Adrenal gland (tissue), 12 donors: ENCODE measurements around the gene TSSK3. TPM values are rescaled to one million over a fixed set of nuclear protein-coding genes. Genes with fewer than 3 reads are reported as not detected.

Source experiments
- DNase-seq, 7 donors: peaks; one replicate each; pipeline ENCODE4 v3.0.0-alpha.2; 2019 to 2020
- H3K27ac ChIP-seq, 5 donors: fragments of 200-600 bp; sonication (generic) in 4 of 5; 1 replicate in 3 of 5; 2 replicates in 2 of 5; pipeline versions ENCODE4 v1.5.1 to v1.8.0; 2016 to 2020; ENCODE audit warnings: mild to moderate bottlenecking in 1 of 5
- H3K27me3 ChIP-seq: fragments of 200-600 bp; 2 replicates; pipeline ENCODE4 v1.8.0; 2021
- H3K36me3 ChIP-seq, 2 donors: fragments of 200-600 bp; replicated peaks in 1 of 2; 1 replicate in 1 of 2; 2 replicates in 1 of 2; pipeline versions ENCODE4 v1.5.1 to v1.8.0; 2018 to 2022
- H3K4me1 ChIP-seq, 2 donors: fragments of 200-600 bp; replicated peaks in 1 of 2; 1 replicate in 1 of 2; 2 replicates in 1 of 2; pipeline versions ENCODE4 v1.5.1 to v1.8.0; 2018 to 2021
- H3K4me3 ChIP-seq, 4 donors: fragments of 200-600 bp; sonication (generic) in 3 of 4; one replicate each; pipeline ENCODE4 v1.5.1; 2016 to 2018
- H3K9me3 ChIP-seq, 3 donors: fragments of 200-600 bp; sonication (generic) in 1 of 3; replicated peaks in 1 of 3; 1 replicate in 2 of 3; 2 replicates in 1 of 3; pipeline versions ENCODE4 v1.5.1 to v1.8.0; 2016 to 2021
- CTCF ChIP-seq, 6 experiments: fragments of 450-650 bp in 4 of 6; fragments of 200-600 bp in 2 of 6; sonication (generic) in 1 of 6; IDR thresholded peaks; 1 replicate in 5 of 6; 2 replicates in 1 of 6; pipeline versions ENCODE4 v1.5.1 to v1.8.0; 2016 to 2021; ENCODE audit warnings: antibody characterized with exemption in 6 of 6, mild to moderate bottlenecking in 2 of 6, moderate library complexity in 1 of 6
- POLR2A ChIP-seq, 2 donors: fragments of 450-650 bp; IDR thresholded peaks; one replicate each; pipeline ENCODE4 v1.6.1; 2017; ENCODE audit warnings: antibody characterized with exemption in 2 of 2, mild to moderate bottlenecking in 2 of 2, moderate library complexity in 1 of 2
- WGBS, 4 donors: extraction: QIAGEN DNeasy Blood & Tissue Kit in 2 of 4; methylation state at CpG; one replicate each; pipeline versions ENCODE4 v1.1.5 to v1.1.7; 2013 to 2017; 5-methylcytosine and 5-hydroxymethylcytosine counted together
- intact Hi-C, 2 donors: fragments of 100-400 bp; cut with DNase I; formaldehyde crosslinking; loops; one replicate each; pipeline versions ENCODE4 v1.14.1 to v1.15.0; 2022 to 2023
- polyA plus RNA-seq, 3 donors: library from polyadenylated mRNA; stranded (reverse); fragments of 200-250 nt in 2 of 3; fragments of 350-450 nt in 1 of 3; fragmentation: Illumina TruSeq in 1 of 3; extraction: RNeasy Lipid Tissue Mini Kit (QIAGEN cat#74804) in 1 of 3; gene quantifications; one replicate each; pipeline ENCODE4 v1.2.3, GENCODE V29; 2013 to 2014
- total RNA-seq, 9 donors: library from RNA; depleted of rRNA in 4 of 9; stranded (reverse); fragments of >200 nt in 4 of 9; fragments of 120-200 nt in 1 of 9; fragmentation: NEBNext Ultra II Directional in 1 of 9; extraction: Animal tissue kit (Norgen Biotek cat#: 25700) in 1 of 9; gene quantifications; one replicate each; pipeline versions ENCODE4 v1.1.0 to v1.2.4, GENCODE V29; 2013 to 2023
- donor health status: healthy with polysubstance abuse.
- donor health status: Bipolar disorder and iron deficiency.
- donor health status: DM: yes; HTN: yes; CAD: no.
- donor health status: DM: no; HTN: no; CAD: no.
- donor health status: DM: no; HTN: no; CAD: no.
- donor health status: DM: yes; HTN: yes; CAD: no.

TSSK3 gene
- total and polyA plus RNA-seq, 12 donors, result 0.69 to 5.3 (median 1.9) TPM; not detected in 1

- Histone ChIP-seq H3K9me3 (no peaks in the 10 kb centered on the region), H3K36me3 (peaks cover 0 to 99% of the 10 kb centered on the region in 2 donors), H3K27ac (no peak overlapping the region), H3K4me1 (no peaks in the 10 kb centered on the region), H3K4me3 (no peak overlapping the region), H3K27me3 (no peaks in the 10 kb centered on the region)
- DNase-seq, result no peak
- WGBS, 4 donors, result 87 to 94% (median 91%) methylated on average over 12 of the region's 12 CpGs
- no peak for TF ChIP-seq CTCF (IDR thresholded peaks at IDR 0.05)
- no peak for TF ChIP-seq POLR2A (IDR thresholded peaks at IDR 0.05)
- intact Hi-C loops, result no loop called here
Measured at GRCh38 chr1:32377541-32378220, 15.3 kb downstream of the TSSK3 start.

- H3K4me3 ChIP-seq, result no peak overlapping the region
- no peaks in the 10 kb centered on the region for H3K4me1 ChIP-seq
- H3K27me3 ChIP-seq, result no peaks in the 10 kb centered on the region
- TF ChIP-seq POLR2A (IDR thresholded peaks at IDR 0.05) (no peak), CTCF (IDR thresholded peaks at IDR 0.05) (no peak)
- peaks cover 0 to 99% of the 10 kb centered on the region in 2 donors for H3K36me3 ChIP-seq
- WGBS, 4 donors, result 82 to 91% (median 89%) methylated on average over 8 to 9 of the region's 9 CpGs
- H3K27ac ChIP-seq, result no peak overlapping the region
- DNase-seq, result no peak
- no peaks in the 10 kb centered on the region for H3K9me3 ChIP-seq
- intact Hi-C loops, result no loop called here
Measured at GRCh38 chr1:32380057-32380456, 17.7 kb downstream of the TSSK3 start.

GRCh38 chr1:32386676-32387392 lies 24.5 kb downstream of the TSSK3 start:
- Histone ChIP-seq H3K27me3 (no peaks in the 10 kb centered on the region), H3K27ac (no peak overlapping the region), H3K4me1 (peaks cover 2 to 6% of the 10 kb centered on the region in 2 donors), H3K36me3 (peaks cover 0 to 90% of the 10 kb centered on the region in 2 donors), H3K9me3 (no peaks in the 10 kb centered on the region), H3K4me3 (no peak overlapping the region)
- 91 to 94% (median 92%) methylated on average over 12 to 13 of the region's 13 CpGs for WGBS, 4 donors
- intact Hi-C loops, result no loop called here
- TF ChIP-seq POLR2A (IDR thresholded peaks at IDR 0.05) (no peak), CTCF (IDR thresholded peaks at IDR 0.05) (no peak)
- no peak for DNase-seq

GRCh38 chr1:32388641-32389040 lies 26.3 kb downstream of the TSSK3 start:
- no peaks in the 10 kb centered on the region for H3K9me3 ChIP-seq
- H3K27ac ChIP-seq, result no peak overlapping the region
- no peak for DNase-seq
- 81 to 90% (median 89%) methylated on average over 6 of the region's 6 CpGs for WGBS, 4 donors
- no peaks in the 10 kb centered on the region for H3K27me3 ChIP-seq
- no peak for TF ChIP-seq POLR2A (IDR thresholded peaks at IDR 0.05)
- no peak for TF ChIP-seq CTCF (IDR thresholded peaks at IDR 0.05)
- intact Hi-C loops, result no loop called here
- H3K4me3 ChIP-seq, result no peak overlapping the region
- peaks cover 20 to 24% of the 10 kb centered on the region in 2 donors for H3K4me1 ChIP-seq
- H3K36me3 ChIP-seq, result peaks cover 0 to 73% of the 10 kb centered on the region in 2 donors
